ENCODE data around the gene KCNQ5.
"Not testable (repeated sequence)": the region's sequence is repeated elsewhere in the genome, so short reads cannot be mapped to it uniquely, and the experiment has no call there.

KCNQ5 gene

GRCh38 chr6:72976484-72976883 lies 354.6 kb downstream of the KCNQ5 start:
- no peak for TF ChIP-seq CTCF (IDR thresholded peaks at IDR 0.05; ENCODE audit: control insufficient read depth, extremely low read depth, insufficient read depth)
- DNase-seq (ENCODE audit: low read depth) = no peak
- no peak overlapping the region for H3K4me3 ChIP-seq (ENCODE audit: low read depth, low read length)

GRCh38 chr6:72977114-72977513 lies 355.2 kb downstream of the KCNQ5 start:
- no peak overlapping the region for H3K4me3 ChIP-seq (ENCODE audit: low read depth, low read length)
- no peak for DNase-seq (ENCODE audit: low read depth)
- no peak for TF ChIP-seq CTCF (IDR thresholded peaks at IDR 0.05; ENCODE audit: control insufficient read depth, extremely low read depth, insufficient read depth)

- H3K4me3 ChIP-seq (ENCODE audit: low read depth, low read length); DNase-seq (ENCODE audit: low read depth): not testable (repeated sequence)
Measured at GRCh38 chr6:72978808-72979207, 356.9 kb downstream of the KCNQ5 start.

- not testable (repeated sequence) for DNase-seq (ENCODE audit: low read depth); H3K4me3 ChIP-seq (ENCODE audit: low read depth, low read length)
Measured at GRCh38 chr6:72984189-72984831, 362.4 kb downstream of the KCNQ5 start.

GRCh38 chr6:72984981-72985665 lies 363.3 kb downstream of the KCNQ5 start:
- TF ChIP-seq CTCF (IDR thresholded peaks at IDR 0.05; ENCODE audit: control insufficient read depth, extremely low read depth, insufficient read depth) = no peak
- DNase-seq (ENCODE audit: low read depth) = no peak
- no peak overlapping the region for H3K4me3 ChIP-seq (ENCODE audit: low read depth, low read length)

- no peak for TF ChIP-seq CTCF (IDR thresholded peaks at IDR 0.05; ENCODE audit: control insufficient read depth, extremely low read depth, insufficient read depth)
- no peak for DNase-seq (ENCODE audit: low read depth)
- no peak overlapping the region for H3K4me3 ChIP-seq (ENCODE audit: low read depth, low read length)
Measured at GRCh38 chr6:72987301-72987700, 365.4 kb downstream of the KCNQ5 start.

- DNase-seq (ENCODE audit: low read depth) = no peak
- no peak for TF ChIP-seq CTCF (IDR thresholded peaks at IDR 0.05; ENCODE audit: control insufficient read depth, extremely low read depth, insufficient read depth)
- H3K4me3 ChIP-seq (ENCODE audit: low read depth, low read length) = no peak overlapping the region
Measured at GRCh38 chr6:72999995-73000394, 378.1 kb downstream of the KCNQ5 start.

- no peak for DNase-seq (ENCODE audit: low read depth)
- TF ChIP-seq CTCF (IDR thresholded peaks at IDR 0.05; ENCODE audit: control insufficient read depth, extremely low read depth, insufficient read depth) = no peak
- H3K4me3 ChIP-seq (ENCODE audit: low read depth, low read length) = no peak overlapping the region
Measured at GRCh38 chr6:73000460-73000859, 378.6 kb downstream of the KCNQ5 start.
